ENCODE measurements around the gene FAM110A.
"Not testable (repeated sequence)": the region's sequence is repeated elsewhere in the genome, so short reads cannot be mapped to it uniquely, and the experiment has no call there.

FAM110A gene

DNA sequence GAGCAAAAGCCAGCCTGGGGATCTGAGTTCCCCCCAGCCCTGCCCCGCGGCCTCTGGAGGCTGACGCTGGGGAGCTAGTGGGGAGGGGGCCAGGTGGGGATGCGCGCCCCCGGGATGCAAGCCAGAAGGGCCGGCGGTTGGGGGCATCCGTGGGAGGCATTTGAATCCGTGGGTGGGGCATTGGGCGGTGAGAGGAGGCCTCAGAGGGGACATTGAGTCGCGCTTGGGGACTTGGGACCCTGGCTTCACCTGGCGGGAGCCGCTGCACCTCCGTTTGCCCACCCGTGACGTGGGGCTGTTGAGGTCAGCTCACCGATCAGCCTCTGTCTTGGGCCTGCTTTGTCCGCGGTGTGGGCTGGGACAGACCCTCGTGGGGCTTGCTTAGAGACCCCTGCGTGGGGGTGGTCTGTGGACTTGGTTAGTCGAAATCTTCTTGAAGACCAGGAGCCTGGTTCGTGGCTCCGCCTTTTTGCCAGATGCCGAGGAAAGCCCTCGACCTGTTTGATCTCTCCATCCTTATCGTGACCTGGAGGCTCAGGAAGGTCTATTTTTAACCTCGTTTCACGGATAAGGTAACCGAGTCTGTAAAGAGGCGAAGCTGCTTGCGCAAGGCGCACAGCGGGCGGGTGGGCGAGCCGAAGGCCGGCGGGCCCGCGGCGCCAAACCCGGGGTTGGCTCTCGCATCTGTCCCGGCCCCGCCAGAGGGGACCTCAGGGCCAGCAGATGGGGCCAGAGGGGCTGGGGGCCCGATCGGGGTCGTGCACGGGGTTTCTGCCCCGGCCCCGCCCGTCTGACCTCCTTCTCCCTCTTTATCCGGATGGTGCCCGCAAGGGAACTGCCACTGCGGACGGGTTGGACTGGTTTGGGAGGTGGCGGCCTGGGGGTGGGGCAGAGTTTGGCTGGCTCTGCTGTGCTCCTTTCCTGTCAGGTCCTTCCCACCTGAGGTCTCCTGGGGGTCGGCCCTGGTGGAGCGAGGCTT lies 8.3 kb downstream of the FAM110A start:
- no peak for FAIRE-seq
- DNase-seq (ENCODE audit: low spot score): no peak

- FAIRE-seq: no peak
- DNase-seq (ENCODE audit: low spot score): no peak
Observed at GRCh38 chr20:842547-842940, 9.0 kb downstream of the FAM110A start.

DNA sequence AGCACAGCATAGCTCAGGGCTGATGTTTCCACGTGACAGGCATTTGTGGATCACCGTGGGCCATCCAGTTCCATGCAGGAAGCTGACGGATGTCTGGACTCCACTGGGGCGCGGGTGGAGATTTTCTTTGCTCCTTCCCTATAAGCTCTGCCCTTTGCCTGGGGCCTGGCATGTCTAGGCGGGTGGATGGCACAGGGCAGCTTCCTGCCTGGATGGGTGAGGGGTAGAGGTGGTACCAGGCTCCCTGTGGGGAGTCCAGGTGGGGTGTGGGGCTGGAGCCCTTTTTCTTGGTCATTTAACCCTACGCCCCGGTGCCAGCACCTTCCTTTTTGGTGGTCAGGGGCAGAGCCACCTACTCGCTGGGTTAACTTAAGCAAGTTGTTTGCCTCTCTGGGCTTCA lies 10.4 kb downstream of the FAM110A start:
- no peak for DNase-seq (ENCODE audit: low spot score)
- no peak for FAIRE-seq

DNA sequence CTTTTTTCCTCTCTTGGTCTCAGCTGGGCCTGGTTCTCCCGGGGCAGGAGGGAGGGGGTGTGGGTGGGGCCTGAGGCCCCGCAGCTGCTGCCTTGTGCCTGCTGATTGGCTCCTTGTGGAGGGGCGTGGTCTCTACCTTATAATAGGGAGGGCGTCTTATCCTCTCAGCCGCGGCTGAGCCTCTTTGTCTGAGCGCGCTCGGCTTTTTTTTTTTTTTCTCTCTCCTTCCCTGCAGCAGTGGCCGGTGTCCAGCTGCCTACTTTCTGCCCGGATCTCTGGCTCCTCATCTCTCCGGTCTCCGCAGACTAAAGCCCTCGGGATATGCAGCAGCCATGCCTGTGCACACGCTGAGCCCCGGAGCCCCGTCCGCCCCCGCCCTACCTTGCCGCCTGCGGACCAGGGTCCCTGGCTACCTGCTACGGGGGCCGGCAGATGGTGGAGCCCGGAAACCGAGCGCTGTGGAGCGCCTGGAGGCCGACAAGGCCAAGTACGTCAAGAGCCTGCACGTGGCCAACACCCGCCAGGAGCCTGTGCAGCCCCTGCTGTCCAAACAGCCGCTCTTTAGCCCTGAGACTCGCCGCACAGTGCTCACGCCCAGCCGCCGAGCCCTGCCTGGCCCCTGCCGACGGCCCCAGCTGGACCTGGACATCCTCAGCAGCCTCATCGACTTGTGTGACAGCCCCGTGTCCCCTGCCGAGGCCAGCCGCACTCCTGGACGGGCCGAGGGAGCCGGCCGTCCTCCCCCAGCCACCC lies 11.1 kb downstream of the FAM110A start:
- FAIRE-seq (no peak), DNase-seq (ENCODE audit: low spot score) (peak; percentile 62)

DNA sequence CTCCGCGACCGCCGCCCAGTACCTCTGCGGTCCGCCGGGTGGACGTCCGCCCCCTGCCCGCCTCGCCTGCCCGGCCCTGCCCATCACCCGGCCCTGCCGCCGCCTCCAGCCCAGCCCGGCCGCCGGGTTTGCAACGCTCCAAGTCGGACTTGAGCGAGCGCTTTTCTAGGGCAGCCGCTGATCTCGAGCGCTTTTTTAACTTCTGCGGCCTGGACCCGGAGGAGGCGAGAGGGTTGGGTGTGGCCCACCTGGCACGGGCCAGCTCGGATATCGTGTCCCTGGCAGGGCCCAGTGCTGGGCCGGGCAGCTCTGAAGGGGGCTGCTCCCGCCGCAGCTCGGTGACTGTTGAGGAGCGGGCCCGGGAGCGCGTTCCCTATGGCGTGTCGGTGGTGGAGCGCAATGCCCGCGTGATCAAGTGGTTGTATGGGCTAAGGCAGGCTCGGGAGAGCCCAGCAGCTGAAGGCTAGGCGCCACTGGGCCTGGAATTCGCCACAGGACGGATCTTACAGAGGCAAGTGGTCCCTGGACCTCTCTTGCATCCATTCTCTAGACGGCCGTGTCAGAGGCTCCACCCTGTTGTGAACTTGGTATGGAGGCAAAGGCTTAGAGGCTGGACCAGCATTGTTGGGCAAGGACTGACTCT lies 11.8 kb downstream of the FAM110A start:
- FAIRE-seq (no peak), DNase-seq (ENCODE audit: low spot score) (no peak)

GRCh38 chr20:845941-846893 lies 12.7 kb downstream of the FAM110A start:
- no peak for DNase-seq (ENCODE audit: low spot score)
- no peak for FAIRE-seq

DNA sequence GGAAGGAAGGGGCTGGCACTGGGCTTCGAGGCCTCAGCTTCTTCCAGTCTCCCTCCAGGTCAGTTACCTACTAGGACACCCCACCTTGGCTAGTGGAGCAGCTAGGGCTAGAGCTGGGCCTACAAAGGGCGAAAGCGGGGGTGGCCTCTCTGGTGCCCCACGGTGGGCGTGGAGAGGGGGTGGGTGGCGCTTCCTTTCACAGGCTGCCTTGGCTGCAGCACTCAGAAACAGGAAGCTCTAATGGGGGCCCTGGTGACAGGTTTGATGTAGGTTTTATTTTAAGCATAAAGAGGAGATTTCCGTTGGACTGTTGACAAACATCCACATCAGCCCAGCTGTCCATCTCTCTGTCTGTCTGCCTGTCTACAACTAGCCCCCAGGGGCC lies 13.4 kb downstream of the FAM110A start:
- FAIRE-seq (no peak), DNase-seq (ENCODE audit: low spot score) (no peak)

DNA sequence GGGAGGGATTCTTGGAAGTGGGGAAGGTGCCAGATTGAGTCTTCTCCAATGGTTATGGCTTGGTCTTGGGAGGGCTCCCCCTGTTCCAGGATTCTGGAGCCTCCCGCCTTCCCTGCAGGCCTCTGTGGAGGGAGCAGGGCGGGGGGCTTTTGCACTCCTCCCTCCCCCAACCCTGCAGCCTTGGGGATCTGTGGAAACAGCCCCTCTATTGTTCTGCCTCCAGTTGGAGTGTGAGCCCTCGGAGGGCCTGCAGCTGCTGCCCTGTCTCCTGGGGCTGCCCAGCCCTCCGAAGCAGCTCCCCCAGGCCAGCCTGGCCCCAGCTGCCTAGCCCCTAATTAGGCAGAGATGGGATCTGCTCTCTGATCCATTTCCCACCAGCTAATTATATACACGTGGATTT lies 14.7 kb downstream of the FAM110A start:
- DNase-seq (ENCODE audit: low spot score): no peak

GRCh38 chr20:848731-849130 lies 15.2 kb downstream of the FAM110A start:
- FAIRE-seq; DNase-seq (ENCODE audit: low spot score): not testable (repeated sequence)

More for the DNA sequence above, 14.7 kb downstream of the FAM110A start:
- FAIRE-seq: no peak

DNA sequence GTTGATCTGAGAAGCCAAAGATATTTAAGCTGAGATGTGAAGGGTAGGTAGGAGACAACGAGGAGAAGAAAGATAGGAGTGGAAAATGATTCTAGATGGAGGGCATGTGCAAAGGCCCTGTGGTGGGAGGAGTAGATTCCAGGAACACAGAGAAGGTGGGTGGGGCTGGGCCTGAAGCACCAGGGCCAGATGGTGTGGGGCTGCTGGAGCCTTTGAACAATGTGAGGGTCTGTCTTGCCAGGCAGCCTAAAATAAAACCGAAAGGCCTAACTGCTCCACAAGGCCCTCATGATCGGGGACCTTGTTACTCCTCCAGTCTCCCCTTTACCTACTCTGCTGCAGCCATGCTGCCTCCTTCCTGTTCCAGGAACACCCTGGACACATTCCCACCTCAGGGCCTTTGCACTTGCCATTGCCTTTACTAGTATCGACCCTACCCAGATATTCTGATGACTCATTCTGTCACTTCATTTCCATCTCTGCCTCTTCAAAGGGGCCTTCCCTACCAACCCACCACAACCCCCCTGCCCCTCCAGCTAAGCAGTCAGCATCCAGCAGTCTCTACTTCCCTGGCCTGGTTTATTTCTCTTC lies 20.0 kb downstream of the FAM110A start:
- FAIRE-seq (no peak), DNase-seq (ENCODE audit: low spot score) (no peak)

GRCh38 chr20:854601-855000 lies 21.1 kb downstream of the FAM110A start:
- DNase-seq (ENCODE audit: low spot score) (no peak), FAIRE-seq (peak; percentile 96)

- FAIRE-seq: no peak
- DNase-seq (ENCODE audit: low spot score): no peak
Observed at GRCh38 chr20:855466-856360, 22.2 kb downstream of the FAM110A start.

DNA sequence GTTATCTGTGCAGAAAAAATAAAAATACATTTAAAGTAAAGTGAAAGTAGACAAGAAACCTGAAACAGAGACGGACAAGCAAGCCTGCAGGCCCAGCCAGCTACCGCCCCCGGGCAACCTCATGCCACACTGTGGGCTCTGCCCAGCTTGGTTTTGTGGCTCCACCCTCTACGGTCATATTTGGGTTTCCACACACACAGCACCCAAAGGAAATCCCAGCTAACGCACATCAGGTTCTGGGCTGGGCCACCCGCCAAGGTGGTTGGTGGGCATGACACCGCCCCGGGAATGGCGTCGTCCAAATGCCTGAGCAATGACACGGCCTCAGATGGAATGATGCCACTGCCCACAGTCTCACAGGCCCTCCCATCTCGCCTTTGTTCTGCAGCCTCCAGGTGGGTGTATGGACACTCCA lies 22.9 kb downstream of the FAM110A start:
- peak; percentile 93 for DNase-seq (ENCODE audit: low spot score)
- peak; percentile 93 for FAIRE-seq

- DNase-seq (ENCODE audit: low spot score) (no peak), FAIRE-seq (no peak)
Observed at GRCh38 chr20:858011-858410, 24.5 kb downstream of the FAM110A start.

GRCh38 chr20:859751-860231 lies 26.3 kb downstream of the FAM110A start:
- FAIRE-seq (no peak), DNase-seq (ENCODE audit: low spot score) (no peak)

DNA sequence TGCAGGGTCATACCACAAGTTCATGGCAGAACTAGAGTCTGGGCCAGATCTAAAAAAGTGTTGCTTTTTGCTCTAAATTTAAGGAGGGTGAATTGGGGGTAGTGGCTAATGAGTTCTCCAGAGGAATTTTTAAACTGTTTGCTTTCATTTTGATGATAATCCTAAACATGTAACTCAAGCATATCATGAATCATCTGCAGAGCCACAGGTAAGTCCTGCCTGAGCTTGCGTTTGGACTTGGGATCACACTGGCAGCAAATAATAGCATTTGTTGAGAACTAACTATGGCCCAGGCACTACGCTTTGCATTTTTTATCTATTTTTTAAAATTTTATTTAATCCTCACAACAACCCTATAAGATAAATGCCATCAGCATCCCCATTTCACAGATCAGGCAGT lies 27.4 kb downstream of the FAM110A start:
- DNase-seq (ENCODE audit: low spot score) (no peak), FAIRE-seq (no peak)

DNA sequence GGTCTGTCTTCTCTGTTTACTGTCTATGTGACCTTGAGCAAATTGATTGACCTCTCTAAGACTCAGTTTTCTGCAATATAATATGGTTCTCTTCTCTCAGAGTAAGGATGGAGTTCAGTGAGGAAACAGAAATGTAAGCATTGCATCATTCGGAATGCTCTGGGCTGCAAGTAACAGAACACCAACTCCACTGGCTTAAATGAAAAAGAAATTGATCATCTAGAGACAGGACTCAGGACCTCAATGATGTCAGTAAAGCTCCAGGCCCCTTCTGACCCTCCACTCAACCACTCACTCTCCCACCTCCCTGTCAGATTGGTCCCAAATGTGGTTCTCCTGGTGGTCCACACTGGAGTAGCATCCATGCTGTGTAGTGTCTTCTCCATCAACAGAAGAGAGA lies 31.9 kb downstream of the FAM110A start:
- no peak for FAIRE-seq
- no peak for DNase-seq (ENCODE audit: low spot score)

DNA sequence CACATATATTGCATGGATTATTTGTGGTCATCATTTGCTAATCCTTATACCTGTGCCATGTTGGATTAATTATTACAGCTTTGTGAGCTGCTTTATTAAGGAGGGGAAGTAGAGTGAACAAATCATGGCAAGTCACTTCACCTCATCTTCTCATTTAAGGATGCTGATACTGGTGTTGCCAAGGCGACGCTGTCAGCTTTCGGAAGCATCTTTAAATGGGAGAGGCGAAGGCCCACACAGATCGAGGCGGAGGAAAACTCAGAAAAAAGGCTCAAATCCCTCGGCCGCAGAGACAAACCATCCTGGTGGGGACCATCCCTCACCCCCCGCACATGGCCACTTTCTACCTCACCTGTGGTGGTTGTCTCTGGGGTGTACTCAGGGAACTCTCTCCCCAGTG lies 34.8 kb downstream of the FAM110A start:
- DNase-seq (ENCODE audit: low spot score) (no peak), FAIRE-seq (no peak)

- peak; percentile 9 for FAIRE-seq
- DNase-seq (ENCODE audit: low spot score): no peak
Observed at GRCh38 chr20:869606-870005, 36.1 kb downstream of the FAM110A start.

All from urothelium cell line (cell line).